ENCODE results near the gene RASL10B.

- no peak for TF ChIP-seq CTCF (IDR thresholded peaks at IDR 0.05; ENCODE audit: low read depth, low read length)
- no peak for TF ChIP-seq EZH2phosphoT487 (IDR thresholded peaks at IDR 0.05; ENCODE audit: low read depth)
Measured at GRCh38 chr17:35774499-35774898, 43.1 kb downstream of the RASL10B start.

Measured in OCI-LY3 (cell line).